ENCODE results near the gene LAGE3.
A peak's percentile ranks its signal among the peaks of the same experiment; 100 is the strongest.

The LAGE3 gene

GRCh38 chrX:154462396-154462795 lies 16.7 kb downstream of the LAGE3 start:
- TF ChIP-seq CTCF (IDR thresholded peaks at IDR 0.05; ENCODE audit: low read depth, low read length), result no peak
- no peak overlapping the region for H3K27ac ChIP-seq
- no peak for DNase-seq
- no peak overlapping the region for H3K4me3 ChIP-seq (ENCODE audit: low read depth, low read length)
- H3K36me3 ChIP-seq, result peaks cover 64% of the 10 kb centered on the region
- no peaks in the 10 kb centered on the region for H3K9me3 ChIP-seq (ENCODE audit: severe bottlenecking)
- peaks cover 36% of the 10 kb centered on the region for H3K27me3 ChIP-seq (ENCODE audit: insufficient read depth, low read depth, severe bottlenecking)

GRCh38 chrX:154460326-154460725 lies 18.8 kb downstream of the LAGE3 start:
- Histone ChIP-seq H3K9me3 (ENCODE audit: severe bottlenecking) (peaks cover under 1% of the 10 kb centered on the region), H3K27ac (peak overlapping the region; percentile 67), H3K4me3 (ENCODE audit: low read depth, low read length) (no peak overlapping the region), H3K27me3 (ENCODE audit: insufficient read depth, low read depth, severe bottlenecking) (peaks cover 27% of the 10 kb centered on the region), H3K36me3 (peaks cover 46% of the 10 kb centered on the region)
- peak; percentile 40 for DNase-seq
- peak; percentile 24; the same call in 1 of the 2 replicates for TF ChIP-seq CTCF (IDR thresholded peaks at IDR 0.05; ENCODE audit: low read depth, low read length)

GRCh38 chrX:154459832-154460231 lies 19.2 kb downstream of the LAGE3 start:
- H3K27me3 ChIP-seq (ENCODE audit: insufficient read depth, low read depth, severe bottlenecking), result peaks cover 26% of the 10 kb centered on the region
- H3K36me3 ChIP-seq, result peaks cover 43% of the 10 kb centered on the region
- DNase-seq, result peak; percentile 84
- peak overlapping the region; percentile 67 for H3K27ac ChIP-seq
- peak overlapping the region; percentile 74 for H3K4me3 ChIP-seq (ENCODE audit: low read depth, low read length)
- peaks cover 5% of the 10 kb centered on the region for H3K9me3 ChIP-seq (ENCODE audit: severe bottlenecking)
- TF ChIP-seq CTCF (IDR thresholded peaks at IDR 0.05; ENCODE audit: low read depth, low read length), result no peak

GRCh38 chrX:154458954-154459778 lies 19.9 kb downstream of the LAGE3 start:
- DNase-seq, result peak; percentile 49
- peaks cover 36% of the 10 kb centered on the region for H3K36me3 ChIP-seq
- no peak for TF ChIP-seq CTCF (IDR thresholded peaks at IDR 0.05; ENCODE audit: low read depth, low read length)
- peaks cover 20% of the 10 kb centered on the region for H3K27me3 ChIP-seq (ENCODE audit: insufficient read depth, low read depth, severe bottlenecking)
- H3K9me3 ChIP-seq (ENCODE audit: severe bottlenecking), result peaks cover 6% of the 10 kb centered on the region
- peak overlapping the region; percentile 67 for H3K27ac ChIP-seq
- peak overlapping the region; percentile 74 for H3K4me3 ChIP-seq (ENCODE audit: low read depth, low read length)

GRCh38 chrX:154458116-154458953 lies 20.7 kb downstream of the LAGE3 start, which contains the start of gene PLXNA3:
TSS of gene PLXNA3 (plus strand) at chrX:154458281. CDS start at chrX:154460184, 1,903 bp downstream.
- no peak for TF ChIP-seq CTCF (IDR thresholded peaks at IDR 0.05; ENCODE audit: low read depth, low read length)
- H3K27me3 ChIP-seq (ENCODE audit: insufficient read depth, low read depth, severe bottlenecking), result peaks cover 17% of the 10 kb centered on the region
- peaks cover 30% of the 10 kb centered on the region for H3K36me3 ChIP-seq
- H3K9me3 ChIP-seq (ENCODE audit: severe bottlenecking), result peaks cover 6% of the 10 kb centered on the region
- H3K27ac ChIP-seq, result peak within 1 kb of the TSS; percentile 67
- peak within 1 kb of the TSS; percentile 74 for H3K4me3 ChIP-seq (ENCODE audit: low read depth, low read length)
- peak; percentile 55 for DNase-seq

Measured in WERI-Rb-1 (cell line).